GM12891 (cell line): ENCODE measurements around the gene MAD1L1.

Source experiments
- POLR2A ChIP-seq: IDR thresholded peaks from 2 replicates; pipeline ENCODE4 v1.6.1; 2011; ENCODE audit warnings: low read depth, low read length, control low read depth
- POLR2AphosphoS5 ChIP-seq: IDR thresholded peaks from 2 replicates; pipeline ENCODE4 v1.6.1; 2011; ENCODE audit warnings: low read depth, low read length, control low read depth
- TAF1 ChIP-seq: IDR thresholded peaks from 2 replicates; pipeline ENCODE4 v1.6.1; 2011; ENCODE audit warnings: low read depth, low read length, control low read depth

DNA sequence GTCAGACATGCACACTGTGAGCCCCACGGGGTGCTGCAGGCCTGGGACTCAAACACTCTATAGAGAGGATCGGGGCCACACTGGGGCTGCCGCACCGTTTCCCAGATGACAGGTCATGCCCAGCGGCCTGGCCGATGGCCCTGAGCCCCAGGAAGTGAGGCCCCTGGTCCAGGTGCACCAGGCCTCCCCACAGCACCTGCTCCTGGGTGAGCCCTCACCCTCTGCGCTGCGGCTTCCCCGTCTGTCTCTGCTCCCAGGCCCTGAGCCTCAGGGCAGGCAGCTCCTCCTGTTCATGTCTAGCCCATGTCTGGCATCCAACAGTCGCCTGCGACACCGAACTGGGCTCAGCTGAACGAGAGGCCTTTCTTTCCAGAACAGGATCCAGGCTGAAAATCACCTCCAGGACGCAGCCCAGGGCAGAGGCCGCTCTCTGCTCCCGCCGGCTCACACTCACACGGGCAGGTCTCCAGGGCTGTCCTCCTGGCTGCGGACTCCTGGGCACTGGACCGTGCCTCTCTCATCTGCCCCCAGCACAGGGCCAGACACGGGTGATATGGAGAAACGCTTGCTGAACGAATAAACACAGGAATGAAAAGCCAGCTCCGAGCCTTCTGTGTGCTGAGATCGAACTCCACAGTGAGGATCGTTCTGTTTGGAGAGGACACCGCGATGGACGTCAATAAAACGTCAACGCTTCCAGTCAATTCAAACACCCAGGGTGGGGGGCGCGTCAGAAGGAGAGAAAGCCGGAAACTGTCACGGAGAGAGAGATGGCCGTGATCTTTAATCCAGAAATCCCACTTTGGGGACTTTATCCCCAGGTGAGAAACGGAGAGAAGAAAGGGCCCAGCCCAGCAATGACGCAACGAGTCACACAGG, 360.3 kb downstream of the MAD1L1 start:
- TF ChIP-seq POLR2A = no peak
- no peak for TF ChIP-seq POLR2AphosphoS5
- TF ChIP-seq TAF1 = no peak
